Effector CD4-positive, alpha-beta T cell (primary cell): ENCODE measurements around the gene CPNE5.

Source experiments
- DNase-seq: peaks from one replicate; pipeline ENCODE4 v3.0.0-alpha.2; 2020

Gene CPNE5

DNA sequence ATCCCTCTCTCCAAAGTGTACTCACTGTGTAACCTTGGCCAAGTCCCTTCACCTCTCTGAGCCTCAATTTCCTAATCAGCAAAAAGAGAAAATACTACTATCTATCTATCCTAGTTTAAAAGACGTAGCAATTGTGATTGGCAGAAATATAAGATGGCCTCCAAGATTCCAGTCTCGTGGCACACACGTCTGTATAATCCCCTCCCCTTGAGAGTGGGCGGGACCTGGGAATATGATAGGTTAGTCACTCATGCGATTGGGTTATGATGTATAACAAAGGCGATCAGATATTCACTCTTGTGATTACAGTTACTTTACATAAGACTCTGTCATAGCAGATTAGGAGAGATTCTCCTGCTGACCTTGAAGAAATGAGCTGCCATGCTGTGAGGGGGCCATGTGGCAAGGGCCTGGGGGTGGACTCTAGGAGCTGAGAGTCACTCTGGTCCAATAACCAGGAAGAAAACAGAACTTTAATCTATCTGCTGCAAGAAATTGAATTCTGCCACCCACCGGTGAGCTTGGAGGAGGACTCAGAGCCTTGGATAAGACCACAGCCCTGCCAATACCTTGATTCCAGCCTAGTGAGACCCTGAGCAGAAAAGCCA lies 6.0 kb downstream of the CPNE5 start:
- DNase-seq = no peak

DNA sequence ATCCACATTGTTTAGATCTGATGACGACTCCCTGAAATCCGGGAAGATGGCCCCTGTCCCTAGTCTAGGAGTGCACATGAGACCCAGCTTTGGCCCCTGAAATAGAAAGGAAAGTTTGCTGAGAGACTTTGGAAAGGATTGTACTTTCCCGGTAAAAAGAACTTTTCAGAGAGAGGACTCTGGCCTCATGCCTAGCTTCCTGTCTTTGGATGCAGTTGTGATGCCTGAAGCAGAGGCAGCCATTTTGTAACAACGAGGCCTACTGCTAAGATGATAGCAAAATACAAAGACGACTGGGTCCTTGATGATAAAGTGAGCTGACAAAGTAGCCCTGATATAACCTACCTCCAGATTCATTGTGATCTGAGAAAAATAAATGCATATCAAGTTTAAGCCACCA lies 6.9 kb downstream of the CPNE5 start:
- DNase-seq = no peak

DNA sequence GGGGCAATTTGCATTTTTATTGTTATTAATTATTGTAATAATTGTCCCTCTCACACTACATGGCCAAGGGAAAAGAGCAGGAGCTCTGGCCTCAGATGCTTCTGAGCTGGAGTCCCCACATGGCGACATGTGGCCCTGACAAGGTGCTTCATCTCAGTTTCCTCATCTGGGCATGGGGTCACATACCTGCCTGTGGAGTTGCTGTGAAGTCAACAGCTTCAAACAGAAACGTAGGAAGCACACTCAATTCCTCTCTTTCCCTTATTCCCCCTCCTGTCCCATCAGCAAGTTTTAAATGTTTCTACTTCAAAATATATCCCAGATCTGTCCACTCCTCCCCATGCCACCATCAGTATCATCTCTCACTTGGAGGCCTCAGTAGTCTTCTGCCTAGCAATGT lies 8.7 kb downstream of the CPNE5 start:
- DNase-seq = no peak

DNA sequence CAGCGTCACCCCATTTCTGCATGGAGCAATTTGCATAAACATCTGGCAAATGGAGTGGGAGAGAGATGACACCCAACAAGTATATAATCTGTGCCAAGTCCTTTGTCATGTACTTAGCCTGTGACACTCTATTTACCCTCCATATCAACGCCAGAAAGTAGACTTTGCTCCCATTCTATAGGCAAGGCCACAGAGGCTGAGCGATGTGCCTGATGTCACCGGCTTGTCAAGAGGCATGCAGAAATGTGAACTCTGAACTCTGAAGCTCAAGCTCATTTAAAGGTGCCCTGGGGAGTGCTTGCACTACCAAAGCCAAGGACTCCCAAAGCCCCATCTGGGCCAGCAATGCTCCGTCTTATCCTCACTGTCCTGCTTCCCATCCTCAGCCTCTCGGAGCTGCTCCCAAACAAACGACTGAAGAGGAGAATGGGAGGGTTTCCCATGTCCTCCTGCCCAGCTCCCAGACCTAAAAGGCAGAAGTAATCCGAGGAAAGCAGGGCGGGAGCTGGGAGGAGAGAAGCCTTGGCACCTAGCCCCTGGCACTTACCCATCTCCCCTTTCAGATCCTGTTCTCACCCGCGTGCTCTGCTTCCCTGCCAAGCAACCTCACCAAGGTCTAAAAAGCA lies 9.2 kb downstream of the CPNE5 start:
- no peak for DNase-seq

DNA sequence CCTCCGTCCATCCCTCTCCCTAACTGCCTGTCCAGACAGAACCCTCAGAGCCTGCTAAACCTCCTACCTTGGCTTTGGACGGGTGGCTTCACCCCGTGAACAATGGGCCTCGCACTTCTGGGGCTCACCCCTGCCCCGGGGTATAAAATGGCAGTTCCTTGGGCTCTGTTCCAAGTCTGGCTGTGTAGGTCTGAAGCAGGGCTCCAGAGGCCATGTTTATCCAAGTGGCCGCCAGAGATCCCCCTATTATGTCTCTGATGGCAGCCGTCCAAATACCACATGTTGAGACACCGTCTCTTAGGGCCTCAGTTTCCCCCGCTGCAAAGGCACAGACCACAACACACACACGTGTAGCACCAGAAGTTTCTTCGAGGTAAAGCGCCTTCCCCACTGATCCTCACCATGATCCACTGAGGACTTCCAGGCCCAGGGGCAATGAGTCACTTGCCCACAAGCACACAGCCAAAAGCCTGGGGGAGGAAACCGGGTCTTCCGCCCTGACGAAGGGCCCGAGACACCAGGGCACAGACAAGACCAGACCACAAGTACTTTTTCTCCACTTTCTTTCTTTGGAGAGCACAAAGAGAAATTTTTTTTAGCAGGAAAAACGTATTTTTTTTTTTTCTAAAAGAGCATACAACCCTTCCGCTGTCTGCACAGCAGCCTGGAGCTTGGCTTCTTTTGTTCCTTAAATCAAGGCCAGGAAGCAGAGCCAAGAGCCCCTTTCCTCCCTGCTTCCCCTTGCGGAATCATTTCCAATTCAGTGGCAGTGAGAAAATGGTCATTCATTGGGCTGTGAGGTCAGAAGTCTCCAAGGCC lies 11.8 kb downstream of the CPNE5 start:
- no peak for DNase-seq

DNA sequence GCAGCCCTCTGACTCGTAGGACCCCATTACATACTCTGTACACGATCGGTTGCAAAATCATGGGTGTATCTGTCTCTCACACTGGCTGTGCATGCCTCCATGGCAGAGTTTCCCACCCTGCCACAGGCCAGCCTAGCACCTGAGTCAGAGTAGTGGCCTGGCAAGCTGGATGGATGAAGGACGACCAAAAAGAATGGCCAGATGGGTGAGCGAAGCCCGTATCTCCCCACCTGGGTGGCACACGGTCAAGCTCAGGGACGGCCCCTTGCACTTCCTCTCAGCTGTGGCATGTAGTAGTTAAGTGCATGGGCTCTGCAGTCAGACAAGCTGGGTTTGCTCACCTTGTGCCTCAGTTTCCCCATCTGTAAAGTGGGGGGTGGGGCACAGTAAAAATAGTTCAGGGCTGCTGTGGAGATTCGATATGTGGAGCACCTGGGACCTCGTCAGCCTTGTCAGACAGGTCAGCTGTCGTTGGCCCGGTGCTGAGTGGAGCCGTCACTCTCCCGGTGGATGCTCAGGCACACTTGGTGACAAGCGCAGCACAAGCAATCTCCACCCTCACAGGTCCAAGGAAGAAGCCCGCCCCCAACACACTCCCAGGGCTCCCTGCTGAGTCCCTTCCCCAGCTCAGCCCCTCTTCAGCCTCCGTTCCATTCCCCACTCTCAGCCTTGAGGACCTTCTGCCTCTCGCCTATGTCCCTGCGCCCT lies 12.6 kb downstream of the CPNE5 start:
- no peak for DNase-seq

DNA sequence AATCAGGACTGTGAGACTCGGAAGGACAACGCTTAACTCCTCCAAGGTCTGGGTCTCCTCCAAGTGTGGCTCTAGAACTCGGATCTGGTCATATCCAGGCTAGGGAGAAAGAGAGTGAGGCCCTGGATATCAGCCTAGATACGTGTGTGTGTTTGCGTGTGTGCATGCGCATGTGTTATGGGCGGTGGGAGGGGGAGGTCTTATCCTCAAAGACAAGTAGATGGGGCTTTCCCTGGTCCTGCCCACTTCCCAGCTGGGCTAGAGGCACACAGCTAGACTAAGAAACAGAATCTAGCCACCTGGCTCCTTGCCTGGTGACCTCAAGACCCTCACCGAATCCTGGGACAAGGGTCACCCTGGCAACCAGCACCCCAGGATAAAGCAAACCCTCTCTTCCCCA lies 13.2 kb downstream of the CPNE5 start:
- no peak for DNase-seq

DNA sequence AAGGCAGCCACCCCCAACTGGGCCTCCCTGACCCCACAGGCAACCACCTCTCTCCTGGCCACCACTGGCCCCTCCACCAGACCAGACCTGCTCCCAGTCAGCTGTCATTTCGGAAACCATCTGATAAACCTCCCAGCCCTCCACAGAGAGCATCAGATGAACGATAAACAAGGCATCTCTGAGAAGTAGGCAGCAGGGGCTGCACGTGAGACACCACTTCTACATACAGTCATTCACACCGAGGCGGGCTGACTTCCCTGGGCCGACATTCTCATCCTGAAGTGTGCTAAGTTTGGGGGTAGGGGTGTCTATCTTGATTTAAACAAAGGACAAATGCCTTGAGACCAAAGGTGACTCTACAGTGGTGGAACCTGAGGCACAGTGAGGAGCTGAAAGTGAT lies 13.8 kb downstream of the CPNE5 start:
- no peak for DNase-seq

DNA sequence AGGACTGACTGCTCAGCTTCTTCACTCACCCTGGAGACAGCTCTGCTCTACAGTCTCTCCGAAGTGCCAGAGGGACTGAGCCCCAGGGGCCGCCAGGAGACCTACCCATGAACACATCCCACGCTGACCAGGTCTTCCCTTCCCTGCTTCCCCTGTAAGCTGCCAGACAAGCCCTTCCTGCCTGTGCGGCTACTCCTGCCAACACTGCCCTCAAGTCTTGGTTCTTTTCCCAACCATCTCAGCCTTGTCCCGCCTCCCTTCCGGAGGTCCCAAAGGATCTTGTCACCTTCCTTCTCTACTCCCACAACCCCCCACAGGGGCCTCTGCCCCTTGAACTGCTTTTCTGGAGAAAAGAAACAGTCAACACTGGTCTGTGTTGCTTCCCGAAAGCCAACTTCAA lies 15.0 kb downstream of the CPNE5 start:
- no peak for DNase-seq

DNA sequence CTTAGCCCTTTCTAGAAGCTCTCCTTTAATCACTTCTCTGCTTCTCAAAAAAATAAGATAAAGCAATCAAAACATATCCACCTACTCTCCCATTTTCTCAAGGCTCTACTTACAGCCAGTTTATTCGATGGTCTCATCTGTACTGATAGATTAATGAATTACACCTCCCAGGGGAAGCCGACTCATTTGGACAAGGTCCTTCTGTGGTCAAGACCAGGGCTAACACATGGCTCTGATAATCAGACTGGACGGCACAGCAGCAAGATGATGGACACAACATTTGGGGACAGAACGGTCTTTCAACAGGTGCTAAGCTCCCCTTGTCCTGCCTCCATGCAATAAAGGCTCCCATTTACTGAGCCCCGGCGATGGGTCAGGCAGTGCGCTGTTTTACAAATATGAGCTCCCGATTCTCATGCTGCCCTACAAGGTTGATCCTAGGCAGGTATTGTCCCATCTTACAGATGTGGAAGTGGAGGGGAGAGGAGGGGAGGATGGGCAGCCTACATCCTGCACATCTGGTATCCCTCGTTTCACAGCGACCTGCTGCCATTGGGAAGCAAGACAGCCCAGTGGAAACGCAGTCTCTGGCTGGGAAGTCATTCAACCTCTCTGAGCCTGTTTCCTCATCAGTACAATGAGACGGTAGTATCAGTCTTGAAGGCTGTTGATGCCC lies 15.7 kb downstream of the CPNE5 start:
- no peak for DNase-seq

DNA sequence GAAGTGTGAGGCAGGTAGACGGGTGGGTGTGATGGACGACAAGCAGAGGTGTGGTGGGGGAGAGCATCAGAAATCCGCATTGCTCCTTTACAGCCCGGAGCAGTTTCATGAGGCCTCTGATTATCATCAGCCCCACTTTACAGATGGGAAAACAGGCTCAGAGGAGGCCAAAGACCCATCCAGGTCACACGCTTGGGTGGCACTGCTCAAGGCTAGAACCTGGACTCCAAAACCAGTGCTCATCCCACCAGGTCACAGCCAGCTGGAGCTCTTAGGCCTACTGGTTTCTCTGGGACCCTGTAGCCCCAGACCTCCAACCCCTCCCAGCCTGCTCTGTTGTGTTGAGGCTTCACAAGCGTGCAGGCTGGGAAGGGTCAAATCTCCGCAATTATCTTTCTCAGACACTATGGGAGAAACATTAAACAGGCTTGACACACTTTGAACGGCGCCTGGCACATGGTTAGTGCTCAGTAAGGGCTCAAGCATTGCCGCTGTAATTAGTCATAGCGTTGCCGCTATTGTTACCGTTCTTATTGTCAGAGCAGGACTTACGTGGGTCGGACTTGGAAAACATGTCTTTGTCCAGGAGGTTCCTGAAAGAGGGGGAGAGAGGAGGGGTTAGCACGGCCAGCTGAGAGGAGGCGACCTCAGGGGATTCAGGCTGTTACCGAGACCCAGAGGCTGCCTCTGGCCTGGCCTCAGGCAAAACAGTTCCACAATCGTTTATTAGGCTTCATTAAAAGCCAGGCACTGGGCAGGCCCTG lies 16.6 kb downstream of the CPNE5 start:
- no peak for DNase-seq

DNA sequence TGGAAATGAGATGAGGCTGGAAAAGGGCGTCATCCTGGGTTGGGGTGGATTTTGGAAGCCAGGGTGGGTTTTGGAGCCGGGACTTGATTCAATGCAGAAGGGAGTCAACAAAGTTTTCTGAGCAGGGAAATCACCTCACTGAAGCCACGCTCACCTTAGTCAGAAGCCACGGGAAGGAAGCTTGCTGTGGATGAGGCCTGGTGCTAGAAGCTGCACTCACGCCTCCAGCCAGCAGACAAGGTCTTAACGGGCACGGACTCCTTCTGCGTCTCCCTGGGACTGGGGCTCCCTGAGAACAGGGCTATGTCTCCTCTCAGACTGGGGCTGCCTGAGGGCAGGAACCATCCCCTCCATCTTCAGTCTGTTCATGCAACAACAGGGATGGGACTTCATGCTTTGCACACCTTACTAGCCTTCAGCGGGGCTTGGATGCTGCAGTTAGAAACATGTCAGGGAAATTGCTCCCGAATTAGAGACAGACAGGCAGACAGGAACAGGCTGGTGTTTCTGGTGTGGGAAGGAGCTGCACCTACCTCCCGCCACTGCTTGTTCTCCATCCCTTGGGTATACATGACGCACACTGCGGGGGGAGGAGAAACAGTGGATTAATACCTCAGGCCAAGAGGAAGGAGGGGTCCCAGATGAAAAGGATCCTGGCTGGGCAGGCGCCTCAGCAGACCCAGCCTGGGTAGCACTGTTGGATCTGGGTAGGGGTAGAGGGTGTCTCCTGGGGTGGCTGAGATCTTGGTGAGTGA lies 17.5 kb downstream of the CPNE5 start:
- no peak for DNase-seq

DNA sequence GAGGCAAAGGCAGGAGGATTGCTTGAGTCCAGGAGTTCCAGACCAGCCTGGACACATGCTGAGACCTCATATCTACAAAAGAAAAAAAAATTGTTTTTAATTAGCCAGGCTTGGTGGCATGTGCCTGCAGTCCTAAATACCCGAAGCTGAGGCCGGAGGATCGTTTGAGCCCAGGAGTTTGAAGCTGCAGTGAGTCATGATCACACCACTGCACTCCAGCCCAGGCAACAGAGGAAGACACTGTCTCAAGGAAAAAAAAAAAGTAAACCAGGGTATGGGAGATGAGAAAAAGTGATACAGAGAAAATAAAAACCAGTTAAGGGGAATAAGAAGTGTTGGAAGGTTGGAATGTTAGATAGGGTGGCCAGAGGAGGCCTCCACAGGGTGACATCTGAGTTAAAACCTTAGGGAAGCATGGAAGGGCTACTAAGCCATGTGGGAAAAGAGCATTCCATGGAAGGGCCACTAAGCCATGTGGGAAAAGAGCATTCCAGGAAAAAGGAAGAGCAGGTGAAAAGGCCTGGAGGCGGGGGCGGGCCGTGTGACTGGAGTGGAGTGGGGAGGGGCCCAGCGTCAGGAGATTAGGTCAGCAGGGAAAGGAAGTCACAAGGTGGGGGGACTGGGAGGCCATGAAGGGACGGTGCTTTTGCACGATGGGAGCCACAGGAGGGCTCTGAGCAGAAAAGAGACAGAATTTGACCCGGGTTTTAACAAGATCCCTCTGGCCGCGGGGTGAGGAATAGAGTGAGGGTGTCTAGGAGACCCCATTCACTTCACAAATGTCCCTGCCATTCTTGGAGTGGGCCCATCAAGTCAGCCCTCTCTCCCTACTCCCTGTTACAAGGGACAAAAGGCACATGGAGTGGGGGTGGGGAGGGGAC lies 18.3 kb downstream of the CPNE5 start:
- no peak for DNase-seq

DNA sequence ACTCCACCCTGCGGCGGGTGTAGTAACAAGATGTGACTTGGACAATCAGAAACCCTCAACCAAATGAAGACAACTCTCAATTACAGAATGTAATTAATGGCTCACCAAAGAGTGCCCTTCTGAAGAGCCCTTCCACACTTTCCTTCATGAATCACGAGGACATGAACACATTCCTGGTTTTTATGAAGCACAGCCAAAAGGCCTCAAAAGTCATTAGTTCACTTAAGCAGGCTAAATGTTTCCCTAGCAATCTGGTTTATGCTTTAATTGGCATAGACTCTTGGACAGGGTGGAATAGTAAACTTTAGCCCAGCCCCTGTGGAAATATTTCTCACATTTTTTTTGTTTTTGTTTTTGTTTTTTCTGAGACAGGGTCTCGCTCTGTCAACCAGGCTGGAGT lies 20.5 kb downstream of the CPNE5 start:
- DNase-seq = no peak

DNA sequence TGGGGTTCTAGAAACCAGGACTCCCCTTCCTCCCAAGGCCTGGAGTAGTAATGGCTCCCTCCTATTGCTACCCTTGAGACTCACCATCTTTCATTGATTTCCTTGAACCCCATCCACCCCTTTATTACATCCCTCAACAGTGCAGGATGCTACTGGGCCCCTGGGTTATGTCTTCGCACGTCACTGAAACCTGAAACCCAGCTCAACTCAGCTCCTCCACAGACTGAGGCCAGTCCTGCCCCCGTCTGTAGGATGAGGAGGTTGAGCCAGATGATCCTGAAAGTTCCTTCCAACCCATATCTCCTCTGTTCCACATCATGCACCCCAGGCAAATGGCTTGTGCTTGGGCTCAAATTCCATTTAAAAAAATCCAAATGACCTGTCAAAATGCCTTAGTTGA lies 21.4 kb downstream of the CPNE5 start:
- no peak for DNase-seq

DNA sequence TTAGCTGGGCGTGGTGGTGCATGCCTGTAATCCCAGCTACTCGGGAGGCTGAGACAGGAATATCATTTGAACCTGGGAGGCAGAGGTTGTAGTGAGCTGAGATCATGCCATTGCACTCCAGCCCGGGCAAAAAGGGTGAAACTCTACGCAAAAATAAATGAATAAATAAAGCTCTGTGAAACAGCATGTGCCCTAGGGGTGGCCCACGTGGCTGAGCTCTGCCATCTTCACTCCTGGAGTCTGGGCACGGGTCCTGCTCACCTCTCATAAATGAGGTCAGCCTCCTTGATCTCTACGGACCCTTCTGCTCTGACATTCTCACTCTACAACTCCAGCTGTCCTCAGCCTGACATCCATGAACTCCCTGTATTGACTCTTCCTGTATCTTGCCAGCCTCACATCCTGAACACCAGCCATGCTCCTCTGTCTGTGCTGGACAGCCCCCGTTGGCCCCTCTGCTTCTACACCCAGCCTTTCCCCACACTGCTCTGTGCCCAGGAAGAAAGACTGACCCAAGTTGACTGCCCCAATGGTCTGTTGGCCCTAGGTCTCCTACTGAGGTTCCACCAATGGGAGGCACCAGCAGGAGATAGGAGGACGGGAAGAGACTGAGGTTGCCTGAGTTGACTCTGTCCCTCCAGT lies 21.9 kb downstream of the CPNE5 start:
- DNase-seq = no peak

DNA sequence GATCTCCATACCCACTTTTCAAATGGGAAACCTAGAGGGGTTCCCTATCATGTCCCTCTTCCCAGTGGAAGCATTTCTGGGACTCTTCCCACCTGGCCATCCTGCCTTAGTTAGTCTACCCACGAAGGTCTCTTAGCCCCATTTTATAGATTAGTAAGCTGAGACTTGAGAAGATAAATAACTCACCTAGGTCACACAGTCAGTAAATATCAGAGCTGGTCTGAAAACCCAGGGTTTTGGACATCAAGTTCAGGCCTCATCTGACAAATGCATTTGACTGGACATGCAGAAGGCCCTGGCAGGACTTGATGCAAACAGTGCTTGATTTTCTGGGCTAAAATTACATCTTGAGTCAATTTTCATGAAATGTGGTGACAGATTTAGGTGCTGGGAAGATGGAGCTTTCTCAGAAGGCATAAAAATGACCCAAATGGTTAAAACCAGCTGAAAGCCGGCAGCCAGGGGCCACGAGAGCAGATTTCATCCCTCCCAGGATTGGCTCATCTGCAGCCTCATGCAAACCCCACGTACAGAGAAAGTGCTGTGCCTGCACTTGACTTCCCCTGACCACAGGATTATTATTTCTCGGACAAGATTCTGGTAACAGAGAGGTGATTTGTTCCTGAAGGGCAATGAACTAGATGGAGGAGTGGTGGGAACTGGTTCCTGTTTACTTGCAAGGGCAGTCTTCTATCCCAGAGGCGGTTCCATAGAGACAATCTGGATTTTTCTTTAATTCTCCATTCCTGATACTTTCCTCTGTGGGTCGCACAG lies 23.1 kb downstream of the CPNE5 start:
- DNase-seq = no peak

DNA sequence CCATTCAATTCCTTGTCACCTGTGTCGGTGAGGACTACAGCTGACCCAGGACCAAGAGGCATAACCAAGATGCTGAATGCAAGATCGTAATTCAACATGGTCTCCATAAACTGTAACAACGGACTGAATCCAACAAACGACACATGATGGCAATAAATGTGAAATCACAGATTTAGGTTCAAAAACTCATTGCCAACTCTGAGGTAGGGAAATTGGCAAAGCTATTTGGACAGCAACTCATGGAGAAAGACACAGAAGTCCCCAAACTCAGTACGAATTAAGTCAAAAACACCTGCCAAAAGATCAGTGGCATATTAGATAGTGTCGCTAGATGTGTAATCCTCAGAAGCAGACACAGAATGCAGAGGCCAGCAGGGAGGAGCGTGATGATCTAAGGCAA lies 25.0 kb downstream of the CPNE5 start:
- no peak for DNase-seq

DNA sequence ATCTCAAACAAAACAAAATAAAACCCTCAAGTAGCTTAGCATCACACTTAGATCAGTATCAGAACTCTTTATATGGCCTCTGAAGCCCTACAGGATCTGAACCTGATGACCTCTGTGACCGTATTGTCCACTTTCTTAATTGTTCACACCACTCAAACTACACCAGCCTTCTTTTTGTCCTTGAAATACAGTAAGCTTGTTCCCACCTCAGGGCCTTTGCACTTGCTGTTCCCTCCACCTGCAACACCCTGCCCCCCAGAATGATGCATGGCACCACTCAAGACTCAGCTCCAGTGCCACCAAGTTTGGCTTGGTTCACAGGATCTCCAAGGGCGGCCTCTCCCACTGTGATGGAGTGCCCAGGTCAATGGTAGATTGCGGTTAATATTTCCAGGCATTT lies 25.7 kb downstream of the CPNE5 start:
- no peak for DNase-seq
